ENCODE data around the gene UBXN10.
"Not testable (repeated sequence)": the region's sequence is repeated elsewhere in the genome, so short reads cannot be mapped to it uniquely, and the experiment has no call there.

Gene UBXN10

GRCh38 chr1:20200966-20201365 is 15.1 kb downstream of the UBXN10 start:
- DNase-seq (ENCODE audit: low read depth in 2 of 2): no peak

- DNase-seq (ENCODE audit: low read depth in 2 of 2): no peak
Measured at GRCh38 chr1:20202166-20202565, 16.3 kb downstream of the UBXN10 start.

GRCh38 chr1:20207546-20207945 is 21.6 kb downstream of the UBXN10 start:
- no peak for DNase-seq (ENCODE audit: low read depth in 2 of 2)

GRCh38 chr1:20209471-20209870 is 23.6 kb downstream of the UBXN10 start:
- no peak for DNase-seq (ENCODE audit: low read depth in 2 of 2)

GRCh38 chr1:20210736-20211460 is 25.0 kb downstream of the UBXN10 start:
- no peak for DNase-seq (ENCODE audit: low read depth in 2 of 2)

- no peak for DNase-seq (ENCODE audit: low read depth in 2 of 2)
Measured at GRCh38 chr1:20211511-20211931, 25.6 kb downstream of the UBXN10 start.

- DNase-seq (ENCODE audit: low read depth in 2 of 2): no peak
Measured at GRCh38 chr1:20212085-20212684, 26.3 kb downstream of the UBXN10 start.

GRCh38 chr1:20212685-20213331 is 26.9 kb downstream of the UBXN10 start:
- DNase-seq (ENCODE audit: low read depth in 2 of 2): peak; percentile 17 to 36

GRCh38 chr1:20215716-20216115 is 29.8 kb downstream of the UBXN10 start:
- DNase-seq (ENCODE audit: low read depth in 2 of 2): no peak

GRCh38 chr1:20216574-20216973 is 30.7 kb downstream of the UBXN10 start:
- no peak for DNase-seq (ENCODE audit: low read depth in 2 of 2)

GRCh38 chr1:20219053-20219452 is 33.2 kb downstream of the UBXN10 start:
- DNase-seq (ENCODE audit: low read depth in 2 of 2): not testable (repeated sequence)

GRCh38 chr1:20220036-20220435 is 34.1 kb downstream of the UBXN10 start:
- DNase-seq (ENCODE audit: low read depth in 2 of 2): no peak

- no peak for DNase-seq (ENCODE audit: low read depth in 2 of 2)
Measured at GRCh38 chr1:20223106-20223505, 37.2 kb downstream of the UBXN10 start.

- DNase-seq (ENCODE audit: low read depth in 2 of 2): no peak
Measured at GRCh38 chr1:20223551-20224419, 37.9 kb downstream of the UBXN10 start.

GRCh38 chr1:20224546-20224945 is 38.6 kb downstream of the UBXN10 start:
- DNase-seq (ENCODE audit: low read depth in 2 of 2): no peak

- DNase-seq (ENCODE audit: low read depth in 2 of 2): no peak
Measured at GRCh38 chr1:20227704-20228103, 41.8 kb downstream of the UBXN10 start.

GRCh38 chr1:20228314-20228825 is 42.5 kb downstream of the UBXN10 start:
- DNase-seq (ENCODE audit: low read depth in 2 of 2): no peak

- no peak for DNase-seq (ENCODE audit: low read depth in 2 of 2)
Measured at GRCh38 chr1:20229171-20229570, 43.3 kb downstream of the UBXN10 start.

GRCh38 chr1:20232564-20232963 is 46.7 kb downstream of the UBXN10 start:
- not testable (repeated sequence) for DNase-seq (ENCODE audit: low read depth in 2 of 2)

- DNase-seq (ENCODE audit: low read depth in 2 of 2): no peak
Measured at GRCh38 chr1:20233394-20233793, 47.5 kb downstream of the UBXN10 start.

- no peak for DNase-seq (ENCODE audit: low read depth in 2 of 2)
Measured at GRCh38 chr1:20233866-20234265, 48.0 kb downstream of the UBXN10 start.
